ENCODE data around the gene NTMT2. TPM values are rescaled to one million over a fixed set of nuclear protein-coding genes. Genes with fewer than 3 reads are reported as not detected.
"Not testable (repeated sequence)": the region's sequence is repeated elsewhere in the genome, so short reads cannot be mapped to it uniquely, and the experiment has no call there.

NTMT2 gene
- not detected for total RNA-seq

GRCh38 chr1:170145770-170146676 lies at the start of gene NTMT2:
TSS of gene NTMT2 (plus strand) at chr1:170145959. CDS start at chr1:170146108, 149 bp downstream.
- no peak within 1 kb of the TSS for H3K4me3 ChIP-seq
- no peak for TF ChIP-seq CTCF (IDR thresholded peaks at IDR 0.05)
- TF ChIP-seq POLR2AphosphoS5 (IDR thresholded peaks at IDR 0.05), result no peak
- no peak for TF ChIP-seq POLR2A (IDR thresholded peaks at IDR 0.05)
- TF ChIP-seq EP300 (IDR thresholded peaks at IDR 0.05), result no peak
- ATAC-seq (ENCODE audit: low FRiP score in 2 of 2), result no peak
- H3K4me1 ChIP-seq, result no peaks in the 10 kb centered on the region
- H3K27me3 ChIP-seq, result no peaks in the 10 kb centered on the region
- no peak for DNase-seq
- H3K9me3 ChIP-seq, result peaks cover 0 to 3% (median 0%) of the 10 kb centered on the region in 4 donors
- 29 to 31% methylated on average over 8 of the region's 8 CpGs for WGBS, 2 donors
- no peaks in the 10 kb centered on the region for H3K36me3 ChIP-seq
- H3K27ac ChIP-seq, result no peak within 1 kb of the TSS

GRCh38 chr1:170095976-170096748 lies 49.6 kb upstream of the NTMT2 start:
- DNase-seq (no peak), ATAC-seq (ENCODE audit: low FRiP score in 2 of 2) (no peak)
- Histone ChIP-seq H3K27me3 (no peaks in the 10 kb centered on the region), H3K27ac (no peak overlapping the region), H3K9me3 (no peaks in the 10 kb centered on the region), H3K4me1 (no peaks in the 10 kb centered on the region), H3K36me3 (no peaks in the 10 kb centered on the region), H3K4me3 (no peak overlapping the region)
- TF ChIP-seq CTCF (IDR thresholded peaks at IDR 0.05), result no peak
- TF ChIP-seq POLR2AphosphoS5 (IDR thresholded peaks at IDR 0.05), result no peak
- no peak for TF ChIP-seq EP300 (IDR thresholded peaks at IDR 0.05)
- TF ChIP-seq POLR2A (IDR thresholded peaks at IDR 0.05), result no peak

DNA sequence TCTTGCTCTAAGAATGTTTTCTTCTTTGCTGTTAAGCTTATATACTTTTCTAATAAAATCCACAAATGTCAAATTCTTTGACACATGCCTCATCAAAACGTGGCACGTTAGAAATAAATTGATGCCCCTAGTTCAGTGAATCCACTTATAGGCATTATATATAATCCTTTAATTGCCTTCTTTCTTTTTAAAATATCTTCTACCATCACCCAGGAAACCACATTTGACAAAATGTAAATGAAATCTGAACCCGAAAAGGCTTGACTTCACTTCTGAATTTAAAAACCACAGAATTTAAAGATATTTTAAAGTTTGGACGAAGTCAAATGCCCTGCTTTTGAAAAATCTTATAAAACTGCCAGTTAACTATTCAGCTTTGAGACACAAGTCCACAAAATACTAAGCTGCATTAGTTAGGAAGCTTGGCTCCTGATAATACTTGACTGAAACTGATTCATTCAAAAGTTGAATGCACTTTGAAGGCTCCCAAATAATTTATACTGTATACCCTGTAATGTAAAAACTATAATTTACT lies 48.9 kb upstream of the NTMT2 start:
- 68 to 72% methylated on average over 4 of the region's 4 CpGs for WGBS, 2 donors
- no peaks in the 10 kb centered on the region for H3K9me3 ChIP-seq
- ATAC-seq (ENCODE audit: low FRiP score in 2 of 2) (no peak), DNase-seq (no peak)
- H3K27ac ChIP-seq, result no peak overlapping the region
- no peak for TF ChIP-seq CTCF (IDR thresholded peaks at IDR 0.05)
- no peak for TF ChIP-seq POLR2A (IDR thresholded peaks at IDR 0.05)
- no peak for TF ChIP-seq POLR2AphosphoS5 (IDR thresholded peaks at IDR 0.05)
- TF ChIP-seq EP300 (IDR thresholded peaks at IDR 0.05), result no peak
- no peak overlapping the region for H3K4me3 ChIP-seq
- no peaks in the 10 kb centered on the region for H3K27me3 ChIP-seq
- H3K36me3 ChIP-seq, result no peaks in the 10 kb centered on the region
- H3K4me1 ChIP-seq, result no peaks in the 10 kb centered on the region

DNA sequence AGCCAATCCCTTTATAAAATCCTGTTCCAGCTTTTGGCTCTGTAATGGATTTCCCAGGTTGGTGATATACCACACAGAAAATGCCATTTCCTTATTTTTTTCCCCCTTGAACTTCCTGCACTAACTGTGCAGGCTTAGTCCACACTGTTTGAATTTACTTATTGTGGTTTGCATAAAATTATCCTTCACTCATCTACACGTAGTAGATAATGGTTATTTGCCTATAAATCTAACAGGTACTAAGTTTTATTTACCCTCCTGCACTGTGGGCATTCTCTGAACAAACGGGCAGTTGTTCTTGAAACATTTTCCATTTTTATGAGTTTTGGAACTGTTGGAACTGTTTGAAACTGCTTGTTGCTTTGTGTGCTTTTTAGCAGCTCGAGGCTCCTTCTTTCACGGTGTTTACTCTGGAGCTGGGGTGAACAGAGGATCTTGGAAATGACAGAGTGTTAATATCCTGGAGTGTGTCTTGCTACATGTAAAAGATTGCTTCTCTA lies 48.3 kb upstream of the NTMT2 start:
- Histone ChIP-seq H3K36me3 (no peaks in the 10 kb centered on the region), H3K4me3 (no peak overlapping the region), H3K9me3 (no peaks in the 10 kb centered on the region), H3K4me1 (no peaks in the 10 kb centered on the region), H3K27ac (no peak overlapping the region), H3K27me3 (no peaks in the 10 kb centered on the region)
- ATAC-seq (ENCODE audit: low FRiP score in 2 of 2) (no peak), DNase-seq (no peak)
- TF ChIP-seq POLR2A (IDR thresholded peaks at IDR 0.05) (no peak), EP300 (IDR thresholded peaks at IDR 0.05) (no peak), POLR2AphosphoS5 (IDR thresholded peaks at IDR 0.05) (no peak), CTCF (IDR thresholded peaks at IDR 0.05) (no peak)
- 23 to 25% methylated on average over 4 of the region's 4 CpGs for WGBS, 2 donors

DNA sequence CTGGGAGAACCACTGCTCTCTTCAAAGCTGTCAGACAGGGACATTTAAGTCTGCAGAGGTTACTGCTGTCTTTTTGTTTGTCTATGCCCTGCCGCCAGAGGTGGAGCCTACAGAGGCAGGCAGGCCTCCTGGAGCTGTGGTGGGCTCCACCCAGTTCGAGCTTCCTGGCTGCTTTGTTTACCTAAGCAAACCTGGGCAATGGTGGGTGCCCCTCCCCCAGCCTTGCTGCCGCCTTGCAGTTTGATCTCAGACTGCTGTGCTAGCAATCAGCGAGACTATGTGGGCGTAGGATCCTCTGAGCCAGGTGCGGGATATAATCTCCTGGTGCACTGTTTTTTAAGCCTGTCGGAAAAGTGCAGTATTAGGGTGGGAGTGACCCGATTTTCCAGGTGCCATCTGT lies 32.6 kb upstream of the NTMT2 start:
- ATAC-seq (ENCODE audit: low FRiP score in 2 of 2); H3K27me3 ChIP-seq; H3K36me3 ChIP-seq; H3K4me1 ChIP-seq; H3K4me3 ChIP-seq; H3K9me3 ChIP-seq; H3K27ac ChIP-seq: not testable (repeated sequence)
- 80 to 83% methylated on average over 5 to 8 of the region's 8 CpGs for WGBS, 2 donors
- peak in 1 of 2 donors; percentile 17 for DNase-seq
